HG03025 (cell line): Measurements from ENCODE around the gene SLC22A7.

Experiments
- ATAC-seq: cut with Tn5 transposase; IDR thresholded peaks from one replicate; pipeline ENCODE4 v1.9.1; 2021; ENCODE audit warnings: mild to moderate bottlenecking, moderate library complexity; ENCODE audit not compliant: unreplicated experiment, low FRiP score

Gene SLC22A7

DNA sequence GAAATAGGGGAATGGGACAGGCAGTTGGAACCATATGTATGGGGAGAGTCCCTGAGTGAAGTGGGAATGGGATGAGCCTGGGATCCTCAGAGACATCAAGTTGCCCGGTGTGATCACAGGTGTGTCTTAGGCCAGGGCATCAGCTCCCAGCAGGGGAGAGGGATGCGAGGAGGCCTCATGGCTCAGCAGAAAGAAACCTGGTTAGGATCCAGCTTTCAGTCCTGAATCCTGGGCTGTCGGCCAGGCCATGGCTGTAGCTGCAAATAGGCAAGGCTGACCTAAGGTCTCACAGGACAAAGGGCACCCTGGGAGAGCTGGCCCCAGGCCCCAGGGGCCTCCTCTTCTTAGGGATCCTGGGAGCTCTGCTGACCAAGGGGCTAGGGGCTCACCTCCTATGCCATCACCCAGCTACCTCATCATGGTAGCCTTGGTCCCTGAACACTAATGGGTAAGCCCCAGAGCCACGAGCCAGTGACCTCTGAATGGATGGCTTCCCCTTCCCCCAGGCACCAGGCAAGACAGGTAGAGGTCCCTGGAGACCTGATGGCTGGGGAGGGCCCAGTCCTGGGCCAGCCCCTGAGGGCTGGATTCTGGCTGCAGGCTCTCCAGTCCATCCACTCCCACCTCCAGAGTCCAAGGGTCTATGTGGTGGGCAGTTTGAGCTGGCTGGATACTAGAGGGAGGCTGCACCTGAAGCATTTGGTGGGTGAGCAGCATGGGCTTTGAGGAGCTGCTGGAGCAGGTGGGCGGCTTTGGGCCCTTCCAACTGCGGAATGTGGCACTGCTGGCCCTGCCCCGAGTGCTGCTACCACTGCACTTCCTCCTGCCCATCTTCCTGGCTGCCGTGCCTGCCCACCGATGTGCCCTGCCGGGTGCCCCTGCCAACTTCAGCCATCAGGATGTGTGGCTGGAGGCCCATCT lies at the start of gene SLC22A7:
TSS of gene SLC22A7 (plus strand) at position 617 of the 921 bp plus-strand sequence. CDS start at position 716, 99 bp downstream.
- no peak for ATAC-seq

- no peak for ATAC-seq
Observed at GRCh38 chr6:43248791-43249190, 49.3 kb upstream of the SLC22A7 start.

GRCh38 chr6:43250992-43251373 lies 47.1 kb upstream of the SLC22A7 start:
- no peak for ATAC-seq

DNA sequence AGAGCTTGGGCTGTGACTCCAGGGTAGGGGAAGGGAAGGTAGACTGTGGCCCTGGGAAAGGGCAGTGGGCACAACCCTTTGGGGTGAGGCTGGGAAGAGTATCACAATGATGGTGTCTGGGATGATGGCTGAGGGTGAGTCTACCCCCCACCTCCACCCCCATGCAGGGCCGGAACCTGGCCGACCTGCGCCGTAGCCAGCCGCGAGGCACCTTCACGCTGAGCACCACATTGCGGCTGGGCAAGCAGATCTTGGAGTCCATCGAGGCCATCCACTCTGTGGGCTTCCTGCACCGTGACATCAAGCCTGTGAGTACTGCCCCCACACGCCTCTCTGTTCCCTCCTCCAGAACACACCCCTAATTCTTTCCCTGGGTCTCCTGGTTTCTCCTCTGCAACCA lies 44.7 kb upstream of the SLC22A7 start:
- no peak for ATAC-seq

DNA sequence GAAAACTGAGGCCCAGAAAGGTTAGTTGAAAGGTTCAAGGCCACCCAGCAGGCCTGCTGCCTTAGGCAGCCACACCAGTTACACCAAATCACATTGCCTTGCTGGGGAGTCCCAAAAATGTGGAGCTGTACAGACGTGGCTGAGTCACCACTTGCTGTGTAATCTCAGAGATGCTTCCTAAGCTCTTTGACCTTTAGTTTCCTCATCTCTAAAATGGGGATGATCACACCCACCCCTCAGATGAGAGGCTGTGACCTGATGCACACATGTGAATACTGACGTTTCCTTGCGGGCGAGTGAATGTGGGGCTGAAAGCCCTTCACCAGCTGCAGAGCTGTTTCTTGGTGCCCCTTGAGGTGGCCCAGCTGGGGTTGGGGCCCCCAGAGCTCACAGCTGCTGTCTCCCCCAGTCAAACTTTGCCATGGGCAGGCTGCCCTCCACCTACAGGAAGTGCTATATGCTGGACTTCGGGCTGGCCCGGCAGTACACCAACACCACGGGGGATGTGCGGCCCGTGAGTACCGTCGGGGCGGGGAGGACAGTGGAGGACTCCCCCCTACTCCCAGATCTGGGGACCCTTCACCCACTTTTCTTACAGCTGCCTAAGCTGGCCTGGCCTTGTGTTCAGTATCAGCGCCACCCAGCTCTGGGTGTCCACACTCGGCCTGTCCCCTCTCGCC lies 43.8 kb upstream of the SLC22A7 start:
- no peak for ATAC-seq

DNA sequence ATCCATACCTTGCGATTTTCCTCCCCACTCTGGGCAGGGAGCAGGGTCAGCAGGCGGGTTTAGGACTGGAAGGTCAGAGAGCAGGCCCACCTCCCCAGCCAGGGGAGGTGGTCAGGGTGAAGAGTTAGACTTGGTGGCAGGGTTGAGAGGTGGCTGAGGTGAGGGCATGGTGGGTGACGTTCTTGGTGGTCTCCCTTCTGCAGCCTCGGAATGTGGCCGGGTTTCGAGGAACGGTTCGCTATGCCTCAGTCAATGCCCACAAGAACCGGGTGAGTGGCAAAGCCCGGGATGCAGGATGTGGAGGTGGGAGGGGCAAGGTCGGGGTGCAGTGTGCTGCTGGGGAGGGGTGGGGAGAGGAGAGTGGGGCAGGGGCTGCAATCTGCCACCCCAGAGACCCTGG lies 43.2 kb upstream of the SLC22A7 start:
- ATAC-seq, result no peak

DNA sequence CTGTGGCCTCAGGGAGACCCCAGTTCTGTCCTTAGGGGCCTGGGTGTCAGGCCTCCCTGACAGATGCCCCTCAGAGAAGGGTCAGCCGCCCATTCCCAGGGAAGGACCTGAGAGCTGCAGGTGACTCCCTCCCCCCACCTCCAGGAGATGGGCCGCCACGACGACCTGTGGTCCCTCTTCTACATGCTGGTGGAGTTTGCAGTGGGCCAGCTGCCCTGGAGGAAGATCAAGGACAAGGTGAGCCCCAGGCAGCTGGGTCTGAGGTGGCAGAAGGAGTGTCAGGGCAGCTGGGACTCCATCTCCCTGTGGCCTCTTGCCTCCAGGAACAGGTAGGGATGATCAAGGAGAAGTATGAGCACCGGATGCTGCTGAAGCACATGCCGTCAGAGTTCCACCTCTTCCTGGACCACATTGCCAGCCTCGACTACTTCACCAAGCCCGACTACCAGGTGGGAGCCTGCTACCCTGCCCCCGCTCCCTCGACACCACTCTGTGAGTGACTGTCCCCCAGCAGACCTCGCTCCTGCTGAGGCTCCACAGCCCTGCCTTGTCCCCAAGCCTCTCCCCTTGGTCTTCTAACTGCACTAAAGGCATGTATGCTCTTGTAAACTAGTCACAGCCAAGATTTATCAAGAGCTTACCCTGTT lies 42.5 kb upstream of the SLC22A7 start:
- no peak for ATAC-seq

DNA sequence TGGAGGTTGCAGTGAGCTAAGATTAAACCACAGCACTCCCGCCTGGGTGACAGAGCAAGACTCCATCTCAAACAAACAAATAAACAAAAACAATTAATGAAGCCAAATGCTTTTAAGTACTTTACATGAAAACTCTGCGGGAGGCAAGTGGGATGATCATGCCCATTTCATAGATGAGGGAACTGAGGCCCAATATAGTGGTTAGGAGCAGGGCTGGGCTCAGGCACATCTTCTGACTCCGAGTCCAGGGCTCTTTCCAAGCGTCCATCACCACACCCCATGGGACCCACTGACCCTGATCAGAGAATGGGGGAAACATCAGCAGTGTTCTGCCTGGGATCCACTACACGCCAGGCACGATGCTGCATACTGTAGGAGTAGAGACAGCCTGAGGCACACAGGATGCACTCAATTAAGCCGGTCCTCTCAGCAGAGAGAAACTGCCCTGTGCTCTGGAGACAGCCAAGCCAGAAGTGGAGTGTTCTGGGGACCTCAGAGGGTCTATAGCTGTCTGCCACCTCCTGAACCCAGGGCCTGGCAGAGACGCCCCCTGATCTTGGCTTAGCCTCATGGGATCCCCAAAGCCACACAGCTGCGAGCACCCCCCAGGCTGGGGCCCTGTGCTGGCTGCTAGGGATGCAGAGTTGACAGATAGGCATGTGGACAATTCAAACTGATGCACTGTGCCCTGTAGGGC lies 41.2 kb upstream of the SLC22A7 start:
- ATAC-seq, result no peak

DNA sequence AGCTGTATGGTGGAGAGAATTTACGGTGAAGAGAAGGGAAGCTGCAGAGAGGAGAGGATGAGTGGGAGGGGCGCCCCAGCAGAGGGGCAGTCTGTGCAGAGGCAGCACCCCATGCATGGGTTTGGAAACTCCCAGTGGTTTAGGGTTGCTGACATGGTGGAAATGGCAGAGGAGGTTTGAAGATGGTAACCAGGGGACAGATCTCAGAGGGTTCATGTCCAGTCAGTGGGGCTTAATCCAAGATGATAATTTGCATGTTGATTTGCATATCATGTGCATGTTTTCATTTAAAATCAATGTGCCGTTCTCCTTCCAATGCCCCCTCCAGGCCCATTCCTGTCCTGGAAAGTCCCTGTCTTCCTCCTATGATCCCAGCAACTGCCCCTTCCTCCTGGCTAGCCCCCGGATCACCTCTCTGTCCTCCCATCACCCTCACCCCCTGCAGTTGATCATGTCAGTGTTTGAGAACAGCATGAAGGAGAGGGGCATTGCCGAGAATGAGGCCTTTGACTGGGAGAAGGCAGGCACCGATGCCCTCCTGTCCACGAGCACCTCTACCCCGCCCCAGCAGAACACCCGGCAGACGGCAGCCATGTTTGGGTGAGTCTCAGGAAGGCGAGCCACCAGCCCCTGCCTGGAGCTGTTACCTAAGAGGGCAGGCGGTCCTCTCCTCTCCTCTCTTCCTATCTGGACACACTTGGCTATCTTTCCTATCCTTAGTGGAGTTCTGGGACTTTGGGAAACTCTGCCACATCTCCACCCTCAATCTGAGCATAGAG lies 40.5 kb upstream of the SLC22A7 start:
- ATAC-seq, result no peak

DNA sequence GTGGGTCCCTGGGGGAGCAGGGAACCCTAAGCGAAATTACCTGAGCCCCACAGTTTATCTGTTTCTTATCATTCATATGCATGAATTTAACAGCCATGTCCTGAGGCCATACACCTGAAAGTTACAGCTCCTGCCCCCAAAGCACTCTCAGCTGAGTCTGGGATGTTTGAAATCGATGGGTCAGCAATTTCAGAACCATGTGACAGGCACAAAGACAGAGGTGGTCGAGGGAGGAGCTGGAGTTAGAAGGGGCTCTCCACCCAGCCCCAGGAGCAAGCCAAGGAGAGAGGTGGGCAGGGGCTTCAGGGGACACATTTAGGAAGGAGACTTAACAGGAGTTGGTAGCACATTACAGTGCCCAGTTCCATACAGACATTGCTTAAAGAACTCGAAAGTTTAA lies 39.9 kb upstream of the SLC22A7 start:
- no peak for ATAC-seq

GRCh38 chr6:43258807-43259686 lies 39.0 kb upstream of the SLC22A7 start:
- ATAC-seq, result no peak

- ATAC-seq, result no peak
Observed at GRCh38 chr6:43260791-43261190, 37.3 kb upstream of the SLC22A7 start.

DNA sequence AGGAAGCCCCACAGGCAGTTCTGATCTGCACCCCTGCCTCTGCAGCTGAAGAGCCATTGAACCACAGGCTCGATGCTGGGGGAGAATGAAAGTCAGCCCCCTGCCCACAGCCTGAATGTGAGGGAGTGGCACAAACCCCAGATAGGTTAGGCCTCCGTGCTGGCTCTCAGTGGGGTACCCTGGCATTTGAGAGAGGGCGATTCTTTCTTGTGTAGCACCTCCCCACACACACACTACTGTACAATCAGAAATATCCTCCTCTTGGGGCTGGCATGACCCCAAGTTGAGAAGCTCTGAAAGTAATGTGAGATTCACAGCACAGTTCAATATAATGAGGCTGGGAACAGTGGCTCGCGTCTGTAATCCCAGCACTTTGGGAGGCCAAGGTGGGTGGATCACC lies 36.9 kb upstream of the SLC22A7 start:
- no peak for ATAC-seq

GRCh38 chr6:43262000-43262779 lies 35.9 kb upstream of the SLC22A7 start:
- ATAC-seq, result no peak

GRCh38 chr6:43262780-43263313 lies 35.2 kb upstream of the SLC22A7 start:
- ATAC-seq, result no peak

GRCh38 chr6:43263314-43264178 lies 34.5 kb upstream of the SLC22A7 start:
- no peak for ATAC-seq

DNA sequence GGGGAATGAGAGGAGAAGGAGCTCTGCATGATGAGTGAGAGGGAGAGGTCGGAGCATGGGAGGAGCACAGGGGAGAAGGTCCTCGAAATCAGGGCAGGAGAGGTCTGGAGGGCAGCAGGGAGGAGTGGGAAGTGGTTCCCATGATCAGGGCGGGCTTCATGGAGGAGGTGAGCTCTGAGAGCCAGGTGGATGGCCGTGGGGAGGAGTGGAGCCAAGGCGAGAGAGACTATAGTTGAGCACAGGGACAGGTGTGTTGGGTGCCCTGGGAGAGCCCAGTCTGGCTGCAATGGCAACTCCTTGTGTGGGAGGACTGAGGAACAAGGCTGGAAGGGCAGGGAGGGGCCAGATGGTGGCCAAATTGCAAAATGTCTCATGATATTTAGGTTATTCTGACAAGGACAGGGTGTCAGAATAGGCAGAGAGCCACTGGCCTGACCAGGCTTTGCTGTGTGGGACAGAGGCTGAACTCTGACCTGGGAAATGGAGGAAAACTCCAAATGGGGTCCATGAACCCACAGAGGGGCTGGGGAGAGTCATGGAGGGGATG lies 33.4 kb upstream of the SLC22A7 start:
- no peak for ATAC-seq
